ENCODE data around the gene ABL1.

Gene ABL1

DNA sequence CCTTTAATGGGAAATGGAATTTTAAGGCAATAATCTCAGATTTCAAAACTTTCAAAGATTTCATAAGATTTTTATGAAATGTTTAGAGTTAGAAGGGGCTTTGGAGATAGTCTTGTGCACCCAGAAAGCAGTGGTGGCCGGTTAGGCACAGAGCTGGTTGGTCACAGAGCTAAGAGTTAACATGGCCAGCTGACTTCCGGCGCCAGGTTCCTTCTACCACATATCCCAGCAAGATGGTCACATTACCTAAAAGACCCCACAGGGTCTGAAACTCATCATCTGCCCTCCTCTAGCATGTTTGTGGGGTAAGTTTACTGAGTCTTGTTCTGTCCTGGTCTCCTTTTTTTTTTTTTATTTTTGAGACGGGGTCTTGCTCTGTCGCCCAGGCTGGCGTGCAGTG lies 42.2 kb downstream of the ABL1 start:
- Histone ChIP-seq H3K79me2 (ENCODE audit: insufficient read depth, low read length) (no peaks in the 10 kb centered on the region), H2AFZ (ENCODE audit: low read length) (no peak overlapping the region), H3K9ac (ENCODE audit: low read depth, low read length, poor library complexity, severe bottlenecking) (no peak overlapping the region), H3K4me1 (ENCODE audit: insufficient read depth, low read length, poor library complexity, severe bottlenecking) (no peaks in the 10 kb centered on the region), H3K4me2 (ENCODE audit: low read depth, low read length, poor library complexity, severe bottlenecking) (no peak overlapping the region), H3K9me3 (ENCODE audit: insufficient read depth, low read depth, low read length) (no peaks in the 10 kb centered on the region), H4K20me1 (ENCODE audit: insufficient read depth, low read length, poor library complexity, severe bottlenecking) (no peaks in the 10 kb centered on the region), H3K36me3 (ENCODE audit: insufficient read depth, low read length) (peaks cover 65% of the 10 kb centered on the region; the same call in 1 of the 2 replicates), H3K9me2 (replicated peaks; ENCODE audit: low read depth, low read length) (no peaks in the 10 kb centered on the region), H3K4me3 (ENCODE audit: low read length, poor library complexity, severe bottlenecking) (no peak overlapping the region), H3K27me3 (ENCODE audit: insufficient read depth, low read length, poor library complexity, severe bottlenecking) (no peaks in the 10 kb centered on the region), H3F3A (ENCODE audit: low read depth) (no peaks in the 10 kb centered on the region)
- TF ChIP-seq CTCF (conservative IDR thresholded peaks at IDR 0.05; ENCODE audit: low read length) (no peak), EZH2phosphoT487 (IDR thresholded peaks at IDR 0.05; ENCODE audit: borderline replicate concordance) (no peak)

DNA sequence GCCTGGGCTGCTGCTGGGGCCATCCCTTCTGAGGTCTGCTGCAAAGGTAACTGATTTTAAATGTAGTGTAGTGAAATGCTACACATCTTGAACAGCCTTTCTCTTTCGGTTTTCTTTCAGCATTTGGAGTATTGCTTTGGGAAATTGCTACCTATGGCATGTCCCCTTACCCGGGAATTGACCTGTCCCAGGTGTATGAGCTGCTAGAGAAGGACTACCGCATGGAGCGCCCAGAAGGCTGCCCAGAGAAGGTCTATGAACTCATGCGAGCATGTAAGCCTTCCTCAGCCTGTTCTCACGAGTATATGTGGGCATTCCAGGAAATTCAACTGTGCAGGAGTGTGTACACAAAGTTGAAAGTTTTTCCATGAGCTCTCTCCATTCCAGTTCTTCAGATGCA lies 43.2 kb downstream of the ABL1 start:
- Histone ChIP-seq H3K36me3 (ENCODE audit: insufficient read depth, low read length) (peaks cover 55% of the 10 kb centered on the region; the same call in 1 of the 2 replicates), H3K9ac (ENCODE audit: low read depth, low read length, poor library complexity, severe bottlenecking) (no peak overlapping the region), H3K4me2 (ENCODE audit: low read depth, low read length, poor library complexity, severe bottlenecking) (no peak overlapping the region), H2AFZ (ENCODE audit: low read length) (no peak overlapping the region), H3K9me2 (replicated peaks; ENCODE audit: low read depth, low read length) (no peaks in the 10 kb centered on the region), H3K27me3 (ENCODE audit: insufficient read depth, low read length, poor library complexity, severe bottlenecking) (no peaks in the 10 kb centered on the region), H3K79me2 (ENCODE audit: insufficient read depth, low read length) (no peaks in the 10 kb centered on the region), H3K4me3 (ENCODE audit: low read length, poor library complexity, severe bottlenecking) (no peak overlapping the region), H3K4me1 (ENCODE audit: insufficient read depth, low read length, poor library complexity, severe bottlenecking) (no peaks in the 10 kb centered on the region), H3F3A (ENCODE audit: low read depth) (no peaks in the 10 kb centered on the region), H4K20me1 (ENCODE audit: insufficient read depth, low read length, poor library complexity, severe bottlenecking) (no peaks in the 10 kb centered on the region), H3K9me3 (ENCODE audit: insufficient read depth, low read depth, low read length) (no peaks in the 10 kb centered on the region)
- TF ChIP-seq EZH2phosphoT487 (IDR thresholded peaks at IDR 0.05; ENCODE audit: borderline replicate concordance) (no peak), CTCF (conservative IDR thresholded peaks at IDR 0.05; ENCODE audit: low read length) (no peak)

DNA sequence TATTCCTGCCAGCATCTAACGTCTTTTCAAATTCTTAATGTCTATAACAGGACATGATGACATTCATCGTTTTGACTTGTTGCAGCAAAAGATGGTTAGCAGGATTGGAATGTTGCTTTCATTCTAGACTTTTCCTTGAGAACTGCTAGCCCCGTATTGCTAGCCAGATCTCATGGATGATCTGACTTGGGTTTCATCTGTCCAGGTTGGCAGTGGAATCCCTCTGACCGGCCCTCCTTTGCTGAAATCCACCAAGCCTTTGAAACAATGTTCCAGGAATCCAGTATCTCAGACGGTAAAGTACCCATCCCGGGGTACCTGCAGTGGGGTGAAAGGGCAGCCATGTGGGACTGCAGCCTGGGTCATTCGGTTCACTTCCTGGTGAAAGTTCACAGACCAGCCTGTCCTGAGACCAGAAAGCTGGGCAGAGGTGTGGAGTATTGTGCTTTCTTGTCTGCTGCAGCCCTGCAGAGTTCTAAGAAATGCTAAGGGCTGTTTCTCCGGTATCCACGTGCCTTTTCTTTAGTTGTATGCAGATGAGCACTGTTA lies 44.9 kb downstream of the ABL1 start:
- Histone ChIP-seq H3K79me2 (ENCODE audit: insufficient read depth, low read length) (no peaks in the 10 kb centered on the region), H2AFZ (ENCODE audit: low read length) (no peak overlapping the region), H3K36me3 (ENCODE audit: insufficient read depth, low read length) (peaks cover 52% of the 10 kb centered on the region; the same call in 1 of the 2 replicates), H3K4me2 (ENCODE audit: low read depth, low read length, poor library complexity, severe bottlenecking) (no peak overlapping the region), H3K9ac (ENCODE audit: low read depth, low read length, poor library complexity, severe bottlenecking) (no peak overlapping the region), H3K27me3 (ENCODE audit: insufficient read depth, low read length, poor library complexity, severe bottlenecking) (no peaks in the 10 kb centered on the region), H3K4me3 (ENCODE audit: low read length, poor library complexity, severe bottlenecking) (no peak overlapping the region), H3K9me3 (ENCODE audit: insufficient read depth, low read depth, low read length) (no peaks in the 10 kb centered on the region), H4K20me1 (ENCODE audit: insufficient read depth, low read length, poor library complexity, severe bottlenecking) (no peaks in the 10 kb centered on the region), H3F3A (ENCODE audit: low read depth) (no peaks in the 10 kb centered on the region), H3K9me2 (replicated peaks; ENCODE audit: low read depth, low read length) (no peaks in the 10 kb centered on the region), H3K4me1 (ENCODE audit: insufficient read depth, low read length, poor library complexity, severe bottlenecking) (no peaks in the 10 kb centered on the region)
- no peak for TF ChIP-seq CTCF (conservative IDR thresholded peaks at IDR 0.05; ENCODE audit: low read length)
- TF ChIP-seq EZH2phosphoT487 (IDR thresholded peaks at IDR 0.05; ENCODE audit: borderline replicate concordance), result no peak
